GM23338 (cell line): ENCODE measurements around the gene FAM168A. TPM values are rescaled to one million over a fixed set of nuclear protein-coding genes. Genes with fewer than 3 reads are reported as not detected.

Experiments used
- ATAC-seq: fragments of 200-7000 bp; cut with Tn5 transposase; 3 replicates; pipeline ENCODE4 v1.9.1; 2020
- DNase-seq: peaks from one replicate; pipeline ENCODE4 v3.0.0-alpha.2; 2015; ENCODE audit warnings: low spot score
- H2AFZ ChIP-seq: fragments of 200-600 bp; sonication (generic); 2 replicates; pipeline ENCODE4 v1.8.0; 2016; ENCODE audit warnings: antibody characterized with exemption, mild to moderate bottlenecking, moderate library complexity
- H3F3A ChIP-seq: fragments of 200-600 bp; sonication (generic); replicated peaks from 2 replicates; pipeline ENCODE4 v1.8.0; 2017; ENCODE audit warnings: antibody characterized with exemption, mixed run types, low read depth
- H3K27ac ChIP-seq: fragments of 200-600 bp; sonication (generic); 2 replicates; pipeline ENCODE4 v1.6.1; 2016; ENCODE audit warnings: low read depth
- H3K27me3 ChIP-seq: fragments of 200-600 bp; sonication (generic); 2 replicates; pipeline ENCODE4 v1.8.0; 2016; ENCODE audit warnings: mild to moderate bottlenecking, mixed run types, moderate library complexity; ENCODE audit not compliant: insufficient read depth
- H3K36me3 ChIP-seq: fragments of 200-600 bp; sonication (generic); 2 replicates; pipeline ENCODE4 v1.8.0; 2016; ENCODE audit warnings: mild to moderate bottlenecking; ENCODE audit not compliant: insufficient read depth
- H3K4me1 ChIP-seq: fragments of 200-600 bp; sonication (generic); 2 replicates; pipeline ENCODE4 v1.8.0; 2016; ENCODE audit warnings: mild to moderate bottlenecking, moderate library complexity; ENCODE audit not compliant: insufficient read depth
- H3K4me2 ChIP-seq: fragments of 200-600 bp; sonication (generic); 2 replicates; pipeline ENCODE4 v1.7.1; 2017; ENCODE audit warnings: mixed run types
- H3K4me3 ChIP-seq: fragments of 200-600 bp; sonication (generic); 2 replicates; pipeline ENCODE4 v1.6.1; 2016; ENCODE audit warnings: mixed run types
- H3K79me2 ChIP-seq: fragments of 200-600 bp; sonication (generic); replicated peaks from 2 replicates; pipeline ENCODE4 v1.8.0; 2017; ENCODE audit warnings: mild to moderate bottlenecking; ENCODE audit not compliant: insufficient read depth
- H3K9me2 ChIP-seq: fragments of 200-600 bp; sonication (generic); 2 replicates; pipeline ENCODE4 v1.8.0; 2017; ENCODE audit not compliant: insufficient read depth
- H4K20me1 ChIP-seq: fragments of 200-600 bp; sonication (generic); replicated peaks from 2 replicates; pipeline ENCODE4 v1.8.0; 2017; ENCODE audit warnings: mild to moderate bottlenecking; ENCODE audit not compliant: insufficient read depth
- H3K27ac Mint-ChIP-seq: 2 replicates; pipeline ENCODE4 v1.8.0; 2020; ENCODE audit warnings: inconsistent platforms, mild to moderate bottlenecking, moderate library complexity, mixed read lengths
- H3K27me3 Mint-ChIP-seq: 3 replicates; pipeline ENCODE4 v1.8.0; 2022; ENCODE audit warnings: low read depth, mild to moderate bottlenecking, moderate library complexity, mixed read lengths, inconsistent platforms; ENCODE audit not compliant: insufficient read depth, poor library complexity
- H3K36me3 Mint-ChIP-seq: 3 replicates; pipeline ENCODE4 v1.8.0; 2021; ENCODE audit warnings: low read depth, mild to moderate bottlenecking, inconsistent platforms, moderate library complexity, mixed read lengths
- H3K4me1 Mint-ChIP-seq: 3 replicates; pipeline ENCODE4 v1.8.0; 2020; ENCODE audit warnings: mild to moderate bottlenecking, inconsistent platforms, mixed read lengths
- H3K4me3 Mint-ChIP-seq: 3 replicates; pipeline ENCODE4 v1.8.0; 2021; ENCODE audit warnings: moderate library complexity, mild to moderate bottlenecking, inconsistent platforms, mixed read lengths
- H3K9me3 Mint-ChIP-seq: 3 replicates; pipeline ENCODE4 v1.8.0; 2020; ENCODE audit warnings: moderate library complexity, mild to moderate bottlenecking, inconsistent platforms, mixed read lengths
- EZH2 ChIP-seq: fragments of 200-600 bp; sonication (generic); IDR thresholded peaks from one replicate; pipeline ENCODE4 v1.8.0; 2017; ENCODE audit warnings: antibody characterized with exemption, mild to moderate bottlenecking, low read depth; ENCODE audit not compliant: unreplicated experiment
- STAT1 ChIP-seq: IDR thresholded peaks from one replicate; pipeline ENCODE4 v1.6.1; 2016; ENCODE audit warnings: antibody characterized with exemption; ENCODE audit not compliant: unreplicated experiment
- ZNF114 ChIP-seq: fragments of 250-450 bp; sonication (Bioruptor Pico); IDR thresholded peaks from 2 replicates; pipeline ENCODE4 v1.5.0; 2020; ENCODE audit warnings: mild to moderate bottlenecking, moderate library complexity
- ZNF331 ChIP-seq: fragments of 250-450 bp; sonication (Bioruptor Pico); IDR thresholded peaks from 2 replicates; pipeline ENCODE4 v1.5.0; 2020; ENCODE audit warnings: low read depth, mild to moderate bottlenecking, moderate library complexity
- polyA plus RNA-seq: library from polyadenylated mRNA; unstranded; fragments of >200 nt; fragmentation: Nextera tagmentation; extraction: Ambion mirVana; gene quantifications from 2 replicates; pipeline ENCODE4 v1.2.1, GENCODE V29; 2016
- total RNA-seq: library from RNA; depleted of rRNA; stranded (reverse); fragments of >200 nt; shearing (Covaris generic); gene quantifications from 2 replicates; pipeline ENCODE4 v1.2.3, GENCODE V29; 2014
- TF ChIP-seq, protein P1 (sequence below): fragments of 250-450 bp; sonication (Bioruptor Pico); IDR thresholded peaks from 2 replicates; pipeline ENCODE4 v1.5.0; 2020; ENCODE audit warnings: mild to moderate bottlenecking, moderate library complexity
- TF ChIP-seq, protein P2 (sequence below): IDR thresholded peaks from one replicate; pipeline ENCODE4 v1.6.1; 2018; ENCODE audit warnings: antibody characterized with exemption; ENCODE audit not compliant: unreplicated experiment

The FAM168A gene
- total and polyA plus RNA-seq, 2 experiments from 2014 or later = 8.0 to 20.3 TPM

DNA sequence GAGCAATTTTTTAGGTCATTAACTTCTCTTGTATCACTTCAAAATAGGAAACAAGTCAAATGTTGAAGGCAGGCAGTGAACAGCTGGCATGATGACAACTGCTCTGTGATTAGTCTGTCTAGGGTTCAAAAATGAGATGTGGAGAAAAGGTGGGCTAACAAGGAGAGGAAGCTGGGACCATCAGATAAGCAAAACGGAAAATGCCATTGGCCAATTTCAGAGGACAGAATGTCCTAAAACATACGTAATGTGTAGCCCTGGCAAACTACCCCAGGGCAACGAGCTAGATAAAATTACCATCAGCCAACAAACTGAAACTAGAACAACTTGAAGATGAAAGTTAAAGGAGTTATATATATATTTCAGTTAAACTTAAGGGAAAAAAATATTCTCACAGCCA, 128.5 kb downstream of the FAM168A start (continued):
- TF ChIP-seq, protein P1, sequence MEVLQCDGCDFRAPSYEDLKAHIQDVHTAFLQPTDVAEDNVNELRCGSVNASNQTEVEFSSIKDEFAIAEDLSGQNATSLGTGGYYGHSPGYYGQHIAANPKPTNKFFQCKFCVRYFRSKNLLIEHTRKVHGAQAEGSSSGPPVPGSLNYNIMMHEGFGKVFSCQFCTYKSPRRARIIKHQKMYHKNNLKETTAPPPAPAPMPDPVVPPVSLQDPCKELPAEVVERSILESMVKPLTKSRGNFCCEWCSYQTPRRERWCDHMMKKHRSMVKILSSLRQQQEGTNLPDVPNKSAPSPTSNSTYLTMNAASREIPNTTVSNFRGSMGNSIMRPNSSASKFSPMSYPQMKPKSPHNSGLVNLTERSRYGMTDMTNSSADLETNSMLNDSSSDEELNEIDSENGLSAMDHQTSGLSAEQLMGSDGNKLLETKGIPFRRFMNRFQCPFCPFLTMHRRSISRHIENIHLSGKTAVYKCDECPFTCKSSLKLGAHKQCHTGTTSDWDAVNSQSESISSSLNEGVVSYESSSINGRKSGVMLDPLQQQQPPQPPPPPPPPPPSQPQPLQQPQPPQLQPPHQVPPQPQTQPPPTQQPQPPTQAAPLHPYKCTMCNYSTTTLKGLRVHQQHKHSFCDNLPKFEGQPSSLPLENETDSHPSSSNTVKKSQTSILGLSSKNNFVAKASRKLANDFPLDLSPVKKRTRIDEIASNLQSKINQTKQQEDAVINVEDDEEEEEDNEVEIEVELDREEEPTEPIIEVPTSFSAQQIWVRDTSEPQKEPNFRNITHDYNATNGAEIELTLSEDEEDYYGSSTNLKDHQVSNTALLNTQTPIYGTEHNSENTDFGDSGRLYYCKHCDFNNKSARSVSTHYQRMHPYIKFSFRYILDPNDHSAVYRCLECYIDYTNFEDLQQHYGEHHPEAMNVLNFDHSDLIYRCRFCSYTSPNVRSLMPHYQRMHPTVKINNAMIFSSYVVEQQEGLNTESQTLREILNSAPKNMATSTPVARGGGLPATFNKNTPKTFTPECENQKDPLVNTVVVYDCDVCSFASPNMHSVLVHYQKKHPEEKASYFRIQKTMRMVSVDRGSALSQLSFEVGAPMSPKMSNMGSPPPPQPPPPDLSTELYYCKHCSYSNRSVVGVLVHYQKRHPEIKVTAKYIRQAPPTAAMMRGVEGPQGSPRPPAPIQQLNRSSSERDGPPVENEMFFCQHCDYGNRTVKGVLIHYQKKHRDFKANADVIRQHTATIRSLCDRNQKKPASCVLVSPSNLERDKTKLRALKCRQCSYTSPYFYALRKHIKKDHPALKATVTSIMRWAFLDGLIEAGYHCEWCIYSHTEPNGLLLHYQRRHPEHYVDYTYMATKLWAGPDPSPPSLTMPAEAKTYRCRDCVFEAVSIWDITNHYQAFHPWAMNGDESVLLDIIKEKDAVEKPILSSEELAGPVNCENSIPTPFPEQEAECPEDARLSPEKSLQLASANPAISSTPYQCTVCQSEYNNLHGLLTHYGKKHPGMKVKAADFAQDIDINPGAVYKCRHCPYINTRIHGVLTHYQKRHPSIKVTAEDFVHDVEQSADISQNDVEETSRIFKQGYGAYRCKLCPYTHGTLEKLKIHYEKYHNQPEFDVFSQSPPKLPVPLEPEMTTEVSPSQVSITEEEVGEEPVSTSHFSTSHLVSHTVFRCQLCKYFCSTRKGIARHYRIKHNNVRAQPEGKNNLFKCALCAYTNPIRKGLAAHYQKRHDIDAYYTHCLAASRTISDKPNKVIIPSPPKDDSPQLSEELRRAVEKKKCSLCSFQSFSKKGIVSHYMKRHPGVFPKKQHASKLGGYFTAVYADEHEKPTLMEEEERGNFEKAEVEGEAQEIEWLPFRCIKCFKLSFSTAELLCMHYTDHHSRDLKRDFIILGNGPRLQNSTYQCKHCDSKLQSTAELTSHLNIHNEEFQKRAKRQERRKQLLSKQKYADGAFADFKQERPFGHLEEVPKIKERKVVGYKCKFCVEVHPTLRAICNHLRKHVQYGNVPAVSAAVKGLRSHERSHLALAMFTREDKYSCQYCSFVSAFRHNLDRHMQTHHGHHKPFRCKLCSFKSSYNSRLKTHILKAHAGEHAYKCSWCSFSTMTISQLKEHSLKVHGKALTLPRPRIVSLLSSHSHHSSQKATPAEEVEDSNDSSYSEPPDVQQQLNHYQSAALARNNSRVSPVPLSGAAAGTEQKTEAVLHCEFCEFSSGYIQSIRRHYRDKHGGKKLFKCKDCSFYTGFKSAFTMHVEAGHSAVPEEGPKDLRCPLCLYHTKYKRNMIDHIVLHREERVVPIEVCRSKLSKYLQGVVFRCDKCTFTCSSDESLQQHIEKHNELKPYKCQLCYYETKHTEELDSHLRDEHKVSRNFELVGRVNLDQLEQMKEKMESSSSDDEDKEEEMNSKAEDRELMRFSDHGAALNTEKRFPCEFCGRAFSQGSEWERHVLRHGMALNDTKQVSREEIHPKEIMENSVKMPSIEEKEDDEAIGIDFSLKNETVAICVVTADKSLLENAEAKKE = no peak
- no peak for TF ChIP-seq STAT1
- no peak for TF ChIP-seq EZH2
- TF ChIP-seq ZNF331 (CRISPR knock-in tag) = no peak
- no peak for TF ChIP-seq ZNF114 (CRISPR knock-in tag)

DNA sequence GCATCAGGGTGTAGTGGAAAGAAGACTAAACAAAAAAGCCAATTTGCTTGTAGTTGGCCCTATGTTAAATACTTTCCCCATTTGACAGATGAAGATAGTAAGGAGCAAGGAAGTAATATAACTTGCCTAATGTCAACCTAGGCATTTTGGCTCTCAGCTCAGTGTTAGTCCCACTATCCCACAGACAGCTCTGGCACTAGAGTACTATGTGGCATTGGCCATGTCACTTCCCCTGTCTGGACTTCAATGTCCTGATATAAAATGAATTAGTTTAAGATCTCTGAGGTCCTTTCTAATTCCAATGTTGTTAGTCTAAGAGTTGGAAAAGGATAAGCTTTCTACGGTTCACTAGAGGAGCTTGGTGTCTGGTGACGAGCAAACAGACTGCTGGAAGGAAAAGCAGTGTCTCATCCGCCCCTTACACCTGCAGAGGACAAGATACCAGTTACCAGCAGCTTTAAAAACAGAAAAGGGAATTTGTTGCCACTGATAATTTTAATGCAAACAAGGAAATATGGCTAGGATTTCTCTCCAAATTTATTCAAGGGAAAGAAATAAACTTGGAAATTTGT, 129.2 kb downstream of the FAM168A start:
- DNase-seq (no peak), ATAC-seq (no peak)
- Histone ChIP-seq H4K20me1 (peaks cover 4% of the 10 kb centered on the region; the same call in 1 of the 2 replicates), H3K79me2 (0 out of 2 replicates have a peak, but pooled peaks cover 8% of the 10 kb centered on the region), H3K4me1 (no peaks in the 10 kb centered on the region), H3K9me2 (no peaks in the 10 kb centered on the region), H2AFZ (no peak overlapping the region), H3K36me3 (no peaks in the 10 kb centered on the region), H3K4me3 (no peak overlapping the region), H3F3A (no peaks in the 10 kb centered on the region), H3K27ac (no peak overlapping the region), H3K27me3 (no peaks in the 10 kb centered on the region), H3K4me2 (no peak overlapping the region)
- H3K36me3 Mint-ChIP-seq = no peaks in the 10 kb centered on the region
- no peaks in the 10 kb centered on the region for H3K4me1 Mint-ChIP-seq
- peaks cover 2% of the 10 kb centered on the region for H3K27me3 Mint-ChIP-seq
- H3K27ac Mint-ChIP-seq = no peak overlapping the region
- H3K9me3 Mint-ChIP-seq = no peaks in the 10 kb centered on the region
- no peak overlapping the region for H3K4me3 Mint-ChIP-seq
- TF ChIP-seq, protein P2, sequence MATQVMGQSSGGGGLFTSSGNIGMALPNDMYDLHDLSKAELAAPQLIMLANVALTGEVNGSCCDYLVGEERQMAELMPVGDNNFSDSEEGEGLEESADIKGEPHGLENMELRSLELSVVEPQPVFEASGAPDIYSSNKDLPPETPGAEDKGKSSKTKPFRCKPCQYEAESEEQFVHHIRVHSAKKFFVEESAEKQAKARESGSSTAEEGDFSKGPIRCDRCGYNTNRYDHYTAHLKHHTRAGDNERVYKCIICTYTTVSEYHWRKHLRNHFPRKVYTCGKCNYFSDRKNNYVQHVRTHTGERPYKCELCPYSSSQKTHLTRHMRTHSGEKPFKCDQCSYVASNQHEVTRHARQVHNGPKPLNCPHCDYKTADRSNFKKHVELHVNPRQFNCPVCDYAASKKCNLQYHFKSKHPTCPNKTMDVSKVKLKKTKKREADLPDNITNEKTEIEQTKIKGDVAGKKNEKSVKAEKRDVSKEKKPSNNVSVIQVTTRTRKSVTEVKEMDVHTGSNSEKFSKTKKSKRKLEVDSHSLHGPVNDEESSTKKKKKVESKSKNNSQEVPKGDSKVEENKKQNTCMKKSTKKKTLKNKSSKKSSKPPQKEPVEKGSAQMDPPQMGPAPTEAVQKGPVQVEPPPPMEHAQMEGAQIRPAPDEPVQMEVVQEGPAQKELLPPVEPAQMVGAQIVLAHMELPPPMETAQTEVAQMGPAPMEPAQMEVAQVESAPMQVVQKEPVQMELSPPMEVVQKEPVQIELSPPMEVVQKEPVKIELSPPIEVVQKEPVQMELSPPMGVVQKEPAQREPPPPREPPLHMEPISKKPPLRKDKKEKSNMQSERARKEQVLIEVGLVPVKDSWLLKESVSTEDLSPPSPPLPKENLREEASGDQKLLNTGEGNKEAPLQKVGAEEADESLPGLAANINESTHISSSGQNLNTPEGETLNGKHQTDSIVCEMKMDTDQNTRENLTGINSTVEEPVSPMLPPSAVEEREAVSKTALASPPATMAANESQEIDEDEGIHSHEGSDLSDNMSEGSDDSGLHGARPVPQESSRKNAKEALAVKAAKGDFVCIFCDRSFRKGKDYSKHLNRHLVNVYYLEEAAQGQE = no peak
- TF ChIP-seq, protein P1 = no peak
